H1 (cell line): ENCODE results near the gene TAF1B. TPM values are rescaled to one million over a fixed set of nuclear protein-coding genes. Genes with fewer than 3 reads are reported as not detected.

Experiments
- BACH1 ChIP-seq: IDR thresholded peaks from 2 replicates; pipeline ENCODE4 v1.6.1; 2012; ENCODE audit warnings: low read length, improper control_type of control experiment
- PHF8 ChIP-seq: fragments of 200-600 bp; sonication (generic); conservative IDR thresholded peaks from 2 replicates; pipeline ENCODE4 v1.7.1; 2012; ENCODE audit warnings: low read depth, mild to moderate bottlenecking, inconsistent platforms, low read length, moderate library complexity
- POLR2A ChIP-seq, 2 experiments: IDR thresholded peaks; 1 replicate in 1 of 2; 2 replicates in 1 of 2; pipeline ENCODE4 v1.6.1; 2011; ENCODE audit warnings: low read depth in 2 of 2, low read length in 2 of 2, mild to moderate bottlenecking in 2 of 2; ENCODE audit errors: control extremely low read depth in 1 of 2
- SRF ChIP-seq: IDR thresholded peaks from 2 replicates; pipeline ENCODE4 v1.6.1; 2011; ENCODE audit warnings: mild to moderate bottlenecking, low read depth, low read length, moderate library complexity
- TAF7 ChIP-seq: optimal IDR thresholded peaks from 2 replicates; pipeline ENCODE3; 2011; ENCODE audit warnings: low read depth, mild to moderate bottlenecking, inconsistent platforms, low read length, moderate library complexity, borderline replicate concordance
- TEAD4 ChIP-seq: IDR thresholded peaks from 2 replicates; pipeline ENCODE4 v1.6.1; 2012; ENCODE audit warnings: low read depth, low read length, inconsistent platforms, mixed read lengths
- polyA plus RNA-seq, 7 experiments: library from polyadenylated mRNA; depleted of rRNA in 3 of 7; stranded (reverse) in 5 of 7; unstranded in 2 of 7; fragments of >200 nt in 5 of 7; fragments of 200-250 nt in 2 of 7; gene quantifications; 1 replicate in 5 of 7; 2 replicates in 1 of 7; 4 replicates in 1 of 7; pipeline versions ENCODE4 v1.2.1 to v1.2.3, GENCODE V29; 2011 to 2013; ENCODE audit warnings: missing spikeins in 2 of 7, mixed read lengths in 2 of 7
- total RNA-seq: library from RNA; stranded (reverse); fragmentation: NEBNext Ultra II Directional; extraction: Animal tissue kit (Norgen Biotek cat#: 25700); gene quantifications from 2 replicates; pipeline ENCODE4 v1.2.1, GENCODE V29; 2021

Gene TAF1B
- total and polyA plus RNA-seq, 2 of the 8 experiments (the other 6 are each of a cell fraction or from before 2014, with no cell fraction given) = 6.6 to 25.2 TPM

GRCh38 chr2:9826208-9826607 lies 17.1 kb upstream of the TAF1B start (continued):
- no peak for TF ChIP-seq TEAD4
- TF ChIP-seq BACH1 = no peak
- TF ChIP-seq POLR2A (IDR thresholded peaks at IDR 0.05; ENCODE audit: control extremely low read depth in 1 of 2, low read depth in 2 of 2, low read length in 2 of 2) = no peak
- TF ChIP-seq TAF7 = no peak
- no peak for TF ChIP-seq SRF
- TF ChIP-seq PHF8 = no peak
